Spinal cord (tissue), 10 donors: Measurements from ENCODE around the gene CCDC134. TPM values are rescaled to one million over a fixed set of nuclear protein-coding genes. Genes with fewer than 3 reads are reported as not detected.

Source experiments
- DNase-seq, 6 donors: peaks; one replicate each; pipeline versions ENCODE4 v3.0.0 to v3.0.0-alpha.2; 2013 to 2015; ENCODE audit warnings: low spot score in 6 of 6, low read depth in 4 of 6
- H3K27ac ChIP-seq: one replicate; pipeline ENCODE4 v1.5.1; 2013; ENCODE audit warnings: low read depth, low read length, control low read depth
- H3K27me3 ChIP-seq: one replicate; pipeline ENCODE4 v1.6.1; 2013; ENCODE audit warnings: low read length; ENCODE audit not compliant: control insufficient read depth, insufficient read depth
- H3K36me3 ChIP-seq: one replicate; pipeline ENCODE4 v1.6.1; 2013; ENCODE audit warnings: low read length; ENCODE audit not compliant: control insufficient read depth, insufficient read depth
- H3K4me1 ChIP-seq: one replicate; pipeline ENCODE4 v1.6.1; 2013; ENCODE audit warnings: low read length; ENCODE audit not compliant: control insufficient read depth, insufficient read depth
- H3K4me3 ChIP-seq: one replicate; pipeline ENCODE4 v1.5.1; 2013; ENCODE audit warnings: low read depth, low read length, control low read depth
- H3K9me3 ChIP-seq: one replicate; pipeline ENCODE4 v1.6.1; 2013; ENCODE audit warnings: low read length; ENCODE audit not compliant: control insufficient read depth, insufficient read depth
- WGBS: methylation state at CpG from one replicate; pipeline ENCODE4 v1.1.5; 2013; ENCODE audit warnings: missing lambda C conversion rate; ENCODE audit not compliant: insufficient coverage; 5-methylcytosine and 5-hydroxymethylcytosine counted together
- polyA plus RNA-seq, 2 donors: library from polyadenylated mRNA; unstranded; fragments of 120-200 nt; gene quantifications; one replicate each; pipeline ENCODE4 v1.2.1, GENCODE V29; 2013; ENCODE audit not compliant: insufficient read length in 2 of 2
- total RNA-seq, 2 donors: library from RNA; depleted of rRNA in 1 of 2; stranded (reverse); fragments of 120-200 nt in 1 of 2; fragments of >200 nt in 1 of 2; gene quantifications; one replicate each; pipeline versions ENCODE4 v1.2.3 to v1.2.4, GENCODE V29; 2013 to 2014
- donor health status: healthy.

The CCDC134 gene
- total and polyA plus RNA-seq, 4 donors: 5.8 to 12.6 (median 8.3) TPM

DNA sequence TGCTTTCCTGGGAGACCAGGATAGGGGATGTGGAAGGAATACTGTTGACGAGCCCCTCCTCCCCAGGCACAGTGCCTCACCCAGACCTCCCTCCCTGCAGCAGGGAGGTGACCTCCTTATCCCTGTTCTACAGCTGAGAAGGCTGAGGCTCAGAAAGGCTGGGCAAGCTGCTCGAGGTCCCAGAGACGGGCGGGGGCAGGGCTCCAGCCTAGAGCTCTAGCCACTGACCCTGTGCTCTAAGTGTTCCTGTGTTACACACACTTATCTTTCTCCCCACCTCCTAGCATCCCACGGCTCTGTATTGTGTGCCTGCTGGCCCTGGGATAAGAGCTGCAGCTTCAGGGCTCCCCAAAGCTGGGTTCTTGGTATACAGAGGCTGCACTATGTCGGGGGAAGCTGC is 7.9 kb downstream of the CCDC134 start:
- no peak overlapping the region for H3K27ac ChIP-seq
- no peaks in the 10 kb centered on the region for H3K4me1 ChIP-seq
- no peaks in the 10 kb centered on the region for H3K27me3 ChIP-seq
- no peak for DNase-seq
- H3K9me3 ChIP-seq: no peaks in the 10 kb centered on the region
- H3K36me3 ChIP-seq: peaks cover 32% of the 10 kb centered on the region
- WGBS: 78% methylated on average over 5 of the region's 6 CpGs
- no peak overlapping the region for H3K4me3 ChIP-seq

DNA sequence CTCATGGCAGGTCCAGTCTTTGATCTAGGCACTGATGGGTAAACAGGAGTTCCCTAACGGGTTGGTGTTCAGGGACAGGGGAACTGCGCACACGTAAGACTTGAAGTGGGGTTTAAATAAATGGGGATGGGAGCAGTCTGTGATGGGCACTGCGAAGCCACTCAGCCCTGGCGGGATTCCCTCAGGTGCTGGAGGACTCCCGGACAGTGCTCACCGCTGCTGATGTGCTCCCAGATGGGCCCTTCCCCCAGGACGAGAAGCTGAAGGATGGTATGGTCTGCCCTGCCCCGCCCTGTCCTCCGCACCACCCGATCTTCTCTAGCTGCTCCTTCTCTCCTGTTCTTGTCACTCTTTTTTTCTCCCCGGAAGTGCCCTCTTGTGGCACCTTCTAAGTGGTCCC is 9.5 kb downstream of the CCDC134 start:
- 94% methylated on average over 11 of the region's 12 CpGs for WGBS

DNA sequence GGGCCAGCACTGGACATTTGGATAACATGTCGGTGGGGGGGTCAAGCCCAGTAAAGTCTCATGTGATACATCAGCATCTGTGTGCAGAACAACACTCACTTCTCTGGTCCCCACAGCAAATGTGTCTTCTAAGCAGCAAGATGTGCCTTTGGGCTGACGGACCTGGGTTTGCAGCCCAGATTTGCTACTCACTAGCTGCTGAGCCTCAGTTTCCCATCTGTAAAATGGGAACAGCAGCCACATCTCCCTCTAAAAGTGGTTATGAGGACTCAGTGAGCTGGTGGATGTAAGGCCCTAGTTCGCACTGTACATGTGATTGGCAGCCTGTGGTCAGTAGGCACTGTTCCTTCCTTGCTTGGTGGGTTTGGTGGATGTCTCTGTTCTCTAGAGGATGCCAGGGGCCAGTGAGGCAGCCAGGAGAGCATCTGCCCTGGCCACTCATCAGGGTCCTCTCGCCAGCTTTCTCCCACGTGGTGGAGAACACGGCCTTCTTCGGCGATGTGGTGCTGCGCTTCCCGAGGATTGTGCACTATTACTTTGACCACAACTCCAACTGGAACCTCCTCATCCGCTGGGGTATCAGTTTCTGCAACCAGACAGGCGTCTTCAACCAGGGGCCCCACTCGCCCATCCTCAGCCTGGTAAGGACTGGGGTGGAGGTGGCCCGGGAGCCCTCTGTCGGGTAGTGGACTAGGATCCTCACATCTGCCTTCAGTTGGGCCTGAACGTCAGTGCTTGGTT is 12.5 kb downstream of the CCDC134 start:
- 96% methylated on average over 14 of the region's 16 CpGs for WGBS
- Histone ChIP-seq H3K27ac (no peak overlapping the region), H3K4me3 (no peak overlapping the region), H3K9me3 (no peaks in the 10 kb centered on the region), H3K4me1 (no peaks in the 10 kb centered on the region), H3K36me3 (peaks cover 44% of the 10 kb centered on the region), H3K27me3 (no peaks in the 10 kb centered on the region)
- DNase-seq: no peak

More for the DNA sequence above, 9.5 kb downstream of the CCDC134 start:
- no peak overlapping the region for H3K27ac ChIP-seq
- no peak overlapping the region for H3K4me3 ChIP-seq
- no peaks in the 10 kb centered on the region for H3K9me3 ChIP-seq
- H3K4me1 ChIP-seq: no peaks in the 10 kb centered on the region
- peaks cover 44% of the 10 kb centered on the region for H3K36me3 ChIP-seq
- no peaks in the 10 kb centered on the region for H3K27me3 ChIP-seq
- no peak for DNase-seq

DNA sequence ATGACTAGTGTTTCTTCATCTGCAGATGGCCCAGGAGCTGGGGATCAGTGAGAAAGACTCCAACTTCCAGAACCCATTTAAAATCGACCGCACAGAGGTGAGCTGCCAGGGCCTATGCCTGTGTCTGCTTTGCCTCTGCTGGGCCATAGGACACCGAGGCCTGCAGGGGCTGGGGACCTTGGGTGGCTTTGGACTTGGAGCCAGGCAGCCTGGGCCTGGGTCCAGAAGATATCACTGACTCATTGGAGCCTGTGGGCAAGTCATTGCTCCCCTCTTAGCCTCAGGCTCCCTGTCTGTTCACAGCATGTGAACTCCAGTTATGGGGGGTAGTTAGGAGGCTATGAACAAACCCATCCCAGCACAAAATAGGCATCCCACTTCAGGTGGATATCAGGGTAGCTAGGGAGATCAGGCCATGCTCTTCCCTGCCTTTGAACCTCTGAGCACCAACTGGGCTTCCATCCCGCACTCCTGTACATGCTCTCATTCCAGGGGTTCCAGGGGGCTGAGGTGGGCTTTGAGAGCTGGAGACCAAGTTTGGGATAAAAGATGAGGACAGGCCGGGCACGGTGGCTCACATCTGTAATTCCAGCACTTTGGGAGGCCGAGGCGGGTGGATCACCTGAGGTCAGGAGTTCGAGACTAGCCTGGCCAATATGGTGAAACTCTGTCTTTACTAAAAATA is 13.4 kb downstream of the CCDC134 start:
- DNase-seq: no peak
- H3K4me3 ChIP-seq: no peak overlapping the region
- no peaks in the 10 kb centered on the region for H3K27me3 ChIP-seq
- no peaks in the 10 kb centered on the region for H3K4me1 ChIP-seq
- H3K9me3 ChIP-seq: no peaks in the 10 kb centered on the region
- peaks cover 40% of the 10 kb centered on the region for H3K36me3 ChIP-seq
- WGBS: 95% methylated on average over 9 of the region's 9 CpGs
- H3K27ac ChIP-seq: no peak overlapping the region

DNA sequence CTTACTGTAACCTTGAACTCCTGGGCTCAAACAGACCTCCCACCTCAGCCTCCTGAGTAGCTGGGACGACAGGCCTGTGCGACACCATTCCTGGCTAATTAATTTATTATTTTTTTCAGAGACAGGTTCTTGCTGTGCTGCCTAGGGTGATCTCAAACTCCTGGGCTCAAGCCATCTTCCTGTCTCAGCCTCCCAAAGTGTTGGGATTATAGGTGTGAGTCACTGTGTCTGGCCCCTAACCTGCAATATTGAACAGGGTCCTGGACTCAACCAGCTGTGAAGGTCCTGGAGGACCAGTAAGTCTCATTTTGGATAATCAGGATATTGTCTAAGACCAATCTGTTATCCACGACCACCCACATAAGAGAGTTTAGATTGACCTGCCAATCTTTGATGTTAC is 15.2 kb downstream of the CCDC134 start:
- H3K4me1 ChIP-seq: no peaks in the 10 kb centered on the region
- H3K27me3 ChIP-seq: no peaks in the 10 kb centered on the region
- DNase-seq: no peak
- H3K9me3 ChIP-seq: no peaks in the 10 kb centered on the region
- WGBS: 100% methylated on average over 1 of the region's 3 CpGs
- peaks cover 32% of the 10 kb centered on the region for H3K36me3 ChIP-seq
- H3K27ac ChIP-seq: no peak overlapping the region
- no peak overlapping the region for H3K4me3 ChIP-seq

DNA sequence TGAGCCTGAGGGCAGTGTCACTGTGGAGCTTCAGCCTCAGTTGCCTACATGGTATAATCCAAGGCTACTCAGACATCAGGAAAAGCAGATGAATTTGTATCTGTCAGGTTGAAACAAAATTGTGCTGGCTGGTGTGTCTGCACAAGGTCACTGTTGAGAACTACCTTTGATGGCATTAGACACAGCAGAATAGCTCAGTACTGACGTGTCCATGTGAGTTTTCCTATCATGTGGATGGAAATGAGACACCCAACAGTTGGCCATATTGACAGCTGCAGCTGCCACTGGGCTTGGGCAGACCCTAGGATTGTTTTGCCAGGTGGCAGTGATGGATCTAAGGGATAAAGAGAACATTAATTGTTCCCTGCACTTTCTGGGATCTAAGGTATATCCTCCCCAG is 15.8 kb downstream of the CCDC134 start:
- Histone ChIP-seq H3K27me3 (no peaks in the 10 kb centered on the region), H3K9me3 (no peaks in the 10 kb centered on the region), H3K36me3 (peaks cover 32% of the 10 kb centered on the region), H3K4me3 (no peak overlapping the region), H3K4me1 (no peaks in the 10 kb centered on the region), H3K27ac (no peak overlapping the region)
- WGBS: 86% methylated on average over 1 of the region's 1 CpG
- no peak for DNase-seq

DNA sequence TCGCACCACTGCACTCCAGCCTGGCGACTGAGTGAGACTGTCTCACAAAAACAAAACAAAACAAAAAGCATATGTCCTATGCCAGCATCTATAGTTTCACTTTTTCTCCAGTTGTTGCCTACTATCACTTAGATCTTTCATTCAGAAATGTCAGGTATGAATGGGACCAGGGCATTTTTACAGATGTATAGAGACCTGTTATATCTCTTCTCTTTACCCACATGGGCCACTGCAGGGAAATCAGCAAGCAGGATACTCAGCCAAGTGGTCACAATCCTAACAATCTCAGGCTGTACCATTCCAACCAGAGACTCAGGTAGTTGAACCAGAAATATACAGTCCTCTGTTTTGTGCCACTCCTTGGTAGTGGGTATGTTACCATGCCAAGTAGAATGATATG is 16.4 kb downstream of the CCDC134 start:
- WGBS: 100% methylated on average over 1 of the region's 2 CpGs
- no peaks in the 10 kb centered on the region for H3K9me3 ChIP-seq
- H3K4me1 ChIP-seq: no peaks in the 10 kb centered on the region
- peaks cover 37% of the 10 kb centered on the region for H3K36me3 ChIP-seq
- no peaks in the 10 kb centered on the region for H3K27me3 ChIP-seq
- no peak overlapping the region for H3K27ac ChIP-seq
- no peak overlapping the region for H3K4me3 ChIP-seq
- no peak for DNase-seq

DNA sequence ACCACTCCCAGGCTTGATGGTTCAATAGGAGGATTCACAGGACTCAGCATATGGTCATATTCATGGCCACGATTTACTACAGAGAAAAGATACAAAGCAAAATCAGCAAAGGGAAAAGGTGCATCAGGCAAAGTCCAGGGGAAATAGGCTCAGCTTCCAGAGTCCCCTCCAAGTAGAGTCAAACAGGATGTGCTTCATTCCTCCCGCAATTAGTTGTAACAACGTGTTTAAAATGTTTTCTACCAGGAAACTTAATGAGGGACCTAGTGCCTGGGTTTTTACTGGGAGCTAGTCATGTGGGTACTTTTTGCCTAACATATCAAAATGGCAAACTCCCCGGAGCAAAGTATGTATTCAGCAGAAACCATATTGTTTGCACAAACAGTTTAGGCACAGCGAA is 17.5 kb downstream of the CCDC134 start:
- Histone ChIP-seq H3K36me3 (peaks cover 32% of the 10 kb centered on the region), H3K4me3 (no peak overlapping the region), H3K9me3 (no peaks in the 10 kb centered on the region), H3K4me1 (no peaks in the 10 kb centered on the region), H3K27ac (no peak overlapping the region), H3K27me3 (no peaks in the 10 kb centered on the region)
- DNase-seq: no peak
- 93% methylated on average over 4 of the region's 5 CpGs for WGBS

DNA sequence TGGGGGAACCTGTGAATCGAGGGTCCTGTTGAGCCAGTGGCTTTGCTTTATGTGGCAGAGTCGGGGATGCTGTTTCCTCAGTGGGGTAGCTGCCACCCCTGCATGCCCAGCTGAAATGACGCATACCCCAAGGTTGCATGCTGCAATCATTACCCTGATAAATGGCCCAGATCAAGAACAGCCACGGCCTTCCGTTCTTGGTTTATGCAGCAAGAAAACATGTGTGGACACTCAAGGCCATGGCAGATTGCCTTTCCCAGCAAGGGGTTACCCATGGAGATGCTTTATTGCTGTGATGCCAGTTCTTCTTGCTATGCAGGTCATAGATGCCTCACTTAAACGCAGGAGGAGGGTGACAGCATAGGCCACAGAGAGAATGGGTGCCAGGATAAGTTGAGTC is 18.1 kb downstream of the CCDC134 start:
- no peak overlapping the region for H3K27ac ChIP-seq
- no peak for DNase-seq
- H3K27me3 ChIP-seq: no peaks in the 10 kb centered on the region
- peaks cover 26% of the 10 kb centered on the region for H3K36me3 ChIP-seq
- WGBS: 85% methylated on average over 6 of the region's 6 CpGs
- no peak overlapping the region for H3K4me3 ChIP-seq
- H3K9me3 ChIP-seq: no peaks in the 10 kb centered on the region
- H3K4me1 ChIP-seq: no peaks in the 10 kb centered on the region

DNA sequence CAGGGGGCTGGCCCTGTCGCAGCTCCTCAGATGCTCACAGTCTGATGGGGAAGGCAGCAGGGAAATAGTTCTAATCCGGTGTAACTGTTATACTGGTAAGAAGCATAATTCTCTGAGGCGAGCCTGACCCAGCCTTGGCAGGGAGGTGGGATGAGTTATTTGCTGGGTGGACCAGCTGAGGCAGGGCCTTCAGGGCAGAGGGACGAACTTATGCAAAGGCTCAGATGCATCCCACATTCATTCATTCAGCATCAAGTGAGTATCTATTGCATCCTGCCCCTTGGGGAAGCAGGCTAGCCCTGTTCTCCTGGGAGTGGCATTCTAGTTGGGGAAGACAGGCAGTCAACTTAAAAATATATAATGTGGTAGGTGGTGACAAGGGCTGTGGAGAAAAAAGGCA is 18.8 kb downstream of the CCDC134 start:
- no peaks in the 10 kb centered on the region for H3K27me3 ChIP-seq
- no peak overlapping the region for H3K4me3 ChIP-seq
- H3K4me1 ChIP-seq: no peaks in the 10 kb centered on the region
- 84% methylated on average over 3 of the region's 4 CpGs for WGBS
- H3K27ac ChIP-seq: no peak overlapping the region
- peaks cover 26% of the 10 kb centered on the region for H3K36me3 ChIP-seq
- no peaks in the 10 kb centered on the region for H3K9me3 ChIP-seq
- no peak for DNase-seq
